Osteoblast (primary cell): ENCODE results near the gene C4orf50. TPM values are rescaled to one million over a fixed set of nuclear protein-coding genes. Genes with fewer than 3 reads are reported as not detected.

Source experiments
- DNase-seq: peaks from one replicate; pipeline ENCODE4 v3.0.0; 2011; ENCODE audit warnings: low spot score, mixed read lengths; ENCODE audit not compliant: insufficient read length; ENCODE audit errors: missing footprints
- H2AFZ ChIP-seq: 2 replicates; pipeline ENCODE4 v1.6.0; 2011; ENCODE audit warnings: mild to moderate bottlenecking, low read length
- H3K27ac ChIP-seq: 2 replicates; pipeline ENCODE4 v1.5.1; 2011; ENCODE audit warnings: mild to moderate bottlenecking, low read depth, low read length, moderate library complexity
- H3K27me3 ChIP-seq: 2 replicates; pipeline ENCODE4 v1.6.0; 2012; ENCODE audit warnings: mild to moderate bottlenecking, control low read depth, inconsistent platforms, low read length, moderate library complexity; ENCODE audit not compliant: insufficient read depth
- H3K36me3 ChIP-seq: 2 replicates; pipeline ENCODE4 v1.5.1; 2011; ENCODE audit warnings: mild to moderate bottlenecking, low read length, control low read depth, moderate library complexity; ENCODE audit not compliant: insufficient read depth
- H3K4me1 ChIP-seq: 2 replicates; pipeline ENCODE4 v1.5.1; 2011; ENCODE audit warnings: mild to moderate bottlenecking, low read length, control low read depth, moderate library complexity; ENCODE audit not compliant: insufficient read depth
- H3K4me2 ChIP-seq: 2 replicates; pipeline ENCODE4 v1.6.0; 2011; ENCODE audit warnings: mild to moderate bottlenecking, low read length; ENCODE audit not compliant: insufficient read depth
- H3K4me3 ChIP-seq: fragments of 200-600 bp; sonication (generic); 3 replicates; pipeline ENCODE4 v1.5.1; 2012; ENCODE audit warnings: mild to moderate bottlenecking, low read length, inconsistent platforms; ENCODE audit not compliant: insufficient read depth
- H3K79me2 ChIP-seq: 2 replicates; pipeline ENCODE4 v1.6.0; 2012; ENCODE audit warnings: mild to moderate bottlenecking, low read length, control low read depth, inconsistent platforms; ENCODE audit not compliant: insufficient read depth
- H3K9me3 ChIP-seq: 2 replicates; pipeline ENCODE4 v1.5.1; 2011; ENCODE audit warnings: low read depth, low read length, control low read depth
- H4K20me1 ChIP-seq: 2 replicates; pipeline ENCODE4 v1.6.0; 2012; ENCODE audit warnings: mild to moderate bottlenecking, low read length, control low read depth; ENCODE audit not compliant: insufficient read depth
- total RNA-seq: library from RNA; depleted of rRNA; stranded (reverse); fragments of >200 nt; gene quantifications from 2 replicates; pipeline ENCODE4 v1.2.3, GENCODE V29; 2012
- TF ChIP-seq, protein P1 (sequence below): IDR thresholded peaks from 2 replicates; pipeline ENCODE4 v1.5.1; 2011; ENCODE audit warnings: mild to moderate bottlenecking, low read depth, low read length, moderate library complexity; ENCODE audit errors: extremely low read depth

The C4orf50 gene
- total RNA-seq, 1 donor = not detected

- no peak overlapping the region for H3K4me3 ChIP-seq
- TF ChIP-seq, protein P1, sequence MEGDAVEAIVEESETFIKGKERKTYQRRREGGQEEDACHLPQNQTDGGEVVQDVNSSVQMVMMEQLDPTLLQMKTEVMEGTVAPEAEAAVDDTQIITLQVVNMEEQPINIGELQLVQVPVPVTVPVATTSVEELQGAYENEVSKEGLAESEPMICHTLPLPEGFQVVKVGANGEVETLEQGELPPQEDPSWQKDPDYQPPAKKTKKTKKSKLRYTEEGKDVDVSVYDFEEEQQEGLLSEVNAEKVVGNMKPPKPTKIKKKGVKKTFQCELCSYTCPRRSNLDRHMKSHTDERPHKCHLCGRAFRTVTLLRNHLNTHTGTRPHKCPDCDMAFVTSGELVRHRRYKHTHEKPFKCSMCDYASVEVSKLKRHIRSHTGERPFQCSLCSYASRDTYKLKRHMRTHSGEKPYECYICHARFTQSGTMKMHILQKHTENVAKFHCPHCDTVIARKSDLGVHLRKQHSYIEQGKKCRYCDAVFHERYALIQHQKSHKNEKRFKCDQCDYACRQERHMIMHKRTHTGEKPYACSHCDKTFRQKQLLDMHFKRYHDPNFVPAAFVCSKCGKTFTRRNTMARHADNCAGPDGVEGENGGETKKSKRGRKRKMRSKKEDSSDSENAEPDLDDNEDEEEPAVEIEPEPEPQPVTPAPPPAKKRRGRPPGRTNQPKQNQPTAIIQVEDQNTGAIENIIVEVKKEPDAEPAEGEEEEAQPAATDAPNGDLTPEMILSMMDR = no peak
- no peak overlapping the region for H3K27ac ChIP-seq
- H4K20me1 ChIP-seq = no peaks in the 10 kb centered on the region
- peaks cover 3% of the 10 kb centered on the region for H3K27me3 ChIP-seq
- H3K79me2 ChIP-seq = no peaks in the 10 kb centered on the region
- no peak for DNase-seq
- no peak overlapping the region for H3K4me2 ChIP-seq
- H3K36me3 ChIP-seq = no peaks in the 10 kb centered on the region
- H3K9me3 ChIP-seq = no peaks in the 10 kb centered on the region
- H2AFZ ChIP-seq = no peak overlapping the region
- no peaks in the 10 kb centered on the region for H3K4me1 ChIP-seq
Observed at GRCh38 chr4:5928844-5929420, 89.3 kb downstream of the C4orf50 start.

DNA sequence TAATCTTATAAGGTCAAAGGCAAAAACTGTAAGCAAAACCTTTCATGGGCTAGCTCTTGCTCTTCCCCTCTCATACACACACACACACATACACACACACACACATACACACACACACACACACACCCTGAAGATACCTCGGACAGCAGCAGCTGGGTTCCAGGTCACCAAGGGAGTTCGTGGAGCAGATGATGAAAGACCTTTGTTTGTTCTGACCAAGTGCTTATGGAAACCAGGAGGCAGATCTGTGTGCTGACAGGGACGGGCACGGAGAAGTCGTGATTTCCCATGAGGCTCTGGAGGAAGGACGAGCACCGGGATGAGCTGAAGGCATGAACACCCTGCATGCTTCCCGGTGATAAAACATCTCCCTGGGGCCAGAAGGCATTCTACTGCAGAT is 90.0 kb downstream of the C4orf50 start:
- no peak for DNase-seq
- no peaks in the 10 kb centered on the region for H3K9me3 ChIP-seq
- no peaks in the 10 kb centered on the region for H3K79me2 ChIP-seq
- no peak overlapping the region for H2AFZ ChIP-seq
- no peak overlapping the region for H3K4me2 ChIP-seq
- H3K36me3 ChIP-seq = no peaks in the 10 kb centered on the region
- no peaks in the 10 kb centered on the region for H3K4me1 ChIP-seq
- TF ChIP-seq, protein P1 = no peak
- H4K20me1 ChIP-seq = no peaks in the 10 kb centered on the region
- no peak overlapping the region for H3K27ac ChIP-seq
- no peak overlapping the region for H3K4me3 ChIP-seq
- H3K27me3 ChIP-seq = peaks cover 3% of the 10 kb centered on the region

GRCh38 chr4:5927747-5928146 is 90.5 kb downstream of the C4orf50 start:
- H3K79me2 ChIP-seq = no peaks in the 10 kb centered on the region
- H3K27ac ChIP-seq = no peak overlapping the region
- no peak overlapping the region for H3K4me2 ChIP-seq
- no peak for DNase-seq
- no peaks in the 10 kb centered on the region for H3K4me1 ChIP-seq
- H4K20me1 ChIP-seq = no peaks in the 10 kb centered on the region
- H3K27me3 ChIP-seq = peaks cover 3% of the 10 kb centered on the region
- TF ChIP-seq, protein P1 = no peak
- H2AFZ ChIP-seq = no peak overlapping the region
- H3K36me3 ChIP-seq = no peaks in the 10 kb centered on the region
- no peak overlapping the region for H3K4me3 ChIP-seq
- no peaks in the 10 kb centered on the region for H3K9me3 ChIP-seq

DNA sequence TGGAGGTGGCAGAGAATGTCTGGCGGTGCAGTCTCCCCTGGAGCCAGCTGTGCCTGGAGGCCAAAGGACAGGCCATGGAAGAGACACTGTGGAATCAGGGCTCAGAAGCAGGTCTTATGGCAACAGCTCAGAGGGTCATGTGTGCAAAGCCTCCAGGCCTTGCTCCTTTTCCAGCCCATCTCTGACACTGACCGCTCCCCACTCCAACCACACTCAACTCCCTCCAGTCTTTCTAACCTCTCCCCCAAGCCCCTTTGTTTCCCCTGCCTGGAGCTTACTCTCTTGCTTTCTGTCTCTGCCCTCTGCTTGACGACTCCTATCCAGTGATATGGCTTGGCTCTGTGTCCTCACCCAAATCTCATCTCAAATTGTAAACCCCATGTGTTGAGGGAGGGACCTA is 91.1 kb downstream of the C4orf50 start:
- TF ChIP-seq, protein P1 = no peak

More for the DNA sequence above, 91.1 kb downstream of the C4orf50 start:
- H3K4me3 ChIP-seq = no peak overlapping the region
- no peaks in the 10 kb centered on the region for H3K4me1 ChIP-seq
- H3K9me3 ChIP-seq = no peaks in the 10 kb centered on the region
- H3K79me2 ChIP-seq = no peaks in the 10 kb centered on the region
- no peak overlapping the region for H2AFZ ChIP-seq
- no peak overlapping the region for H3K27ac ChIP-seq
- no peaks in the 10 kb centered on the region for H3K36me3 ChIP-seq
- no peaks in the 10 kb centered on the region for H4K20me1 ChIP-seq
- DNase-seq = no peak
- peaks cover 3% of the 10 kb centered on the region for H3K27me3 ChIP-seq
- H3K4me2 ChIP-seq = no peak overlapping the region
